ENCODE results near the gene GNL1.
"Not testable (repeated sequence)": the region's sequence is repeated elsewhere in the genome, so short reads cannot be mapped to it uniquely, and the experiment has no call there.

GNL1 gene

DNA sequence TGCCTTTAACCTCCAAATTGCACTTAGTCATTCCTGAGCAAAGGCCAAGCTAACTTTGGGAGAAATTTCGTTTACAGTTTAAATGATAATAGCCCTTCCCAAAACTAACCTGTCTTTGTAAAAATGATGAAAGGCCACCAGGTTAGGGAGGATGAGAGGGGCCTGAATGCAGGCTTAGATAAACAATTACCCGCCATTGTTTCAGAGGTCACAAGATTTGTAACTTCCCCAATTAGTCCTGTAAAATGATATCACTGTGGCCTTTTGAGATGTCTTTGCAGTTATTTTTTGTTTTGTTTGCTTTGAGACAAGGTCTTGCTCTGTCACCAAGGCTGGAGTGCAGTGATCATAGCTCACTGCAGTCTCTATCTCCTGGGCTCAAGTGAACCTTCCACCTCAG lies 26.3 kb downstream of the GNL1 start:
- DNase-seq (ENCODE audit: low spot score): no peak

DNA sequence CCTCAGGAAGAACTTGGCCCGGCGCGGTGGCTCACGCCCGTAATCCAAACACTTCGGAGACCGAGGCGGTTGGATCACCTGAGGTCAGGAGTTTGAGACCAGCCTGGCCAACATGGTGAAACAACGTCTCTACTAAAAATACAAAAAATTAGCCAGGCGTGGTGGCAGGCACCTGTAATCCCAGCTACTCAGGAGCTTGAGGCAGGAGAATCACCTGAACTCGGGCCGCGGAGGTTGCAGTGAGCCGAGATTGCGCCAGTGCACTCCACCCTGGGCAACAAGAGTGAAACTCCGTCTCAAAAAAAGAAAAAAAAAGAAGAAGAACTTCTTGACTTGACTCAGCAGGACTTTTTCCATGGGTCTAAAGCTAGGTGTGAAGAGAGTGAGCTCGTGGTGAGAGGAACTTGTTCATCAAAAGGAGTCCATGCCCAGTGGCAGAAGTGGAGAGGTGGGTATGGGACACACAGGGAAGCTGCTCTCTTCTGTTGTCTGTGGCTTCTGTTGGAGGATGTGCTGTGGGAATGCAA lies 26.9 kb downstream of the GNL1 start:
- not testable (repeated sequence) for DNase-seq (ENCODE audit: low spot score)

DNA sequence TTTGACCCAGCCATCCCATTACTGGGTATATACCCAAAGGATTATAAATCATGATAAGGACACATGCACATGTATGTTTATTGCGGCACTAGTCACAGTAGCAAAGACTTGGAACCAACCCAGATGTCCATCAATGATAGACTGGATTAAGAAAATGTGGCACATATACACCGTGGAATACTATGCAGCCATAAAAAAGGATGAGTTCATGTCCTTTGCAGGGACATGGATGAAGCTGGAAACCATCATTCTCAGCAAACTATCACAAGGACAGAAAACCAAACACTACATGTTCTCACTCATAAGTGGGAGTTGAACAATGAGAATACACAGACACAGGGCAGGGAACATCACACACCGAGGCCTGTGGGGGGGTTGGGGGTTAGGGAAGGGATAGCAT lies 29.8 kb downstream of the GNL1 start:
- DNase-seq (ENCODE audit: low spot score): not testable (repeated sequence)

DNA sequence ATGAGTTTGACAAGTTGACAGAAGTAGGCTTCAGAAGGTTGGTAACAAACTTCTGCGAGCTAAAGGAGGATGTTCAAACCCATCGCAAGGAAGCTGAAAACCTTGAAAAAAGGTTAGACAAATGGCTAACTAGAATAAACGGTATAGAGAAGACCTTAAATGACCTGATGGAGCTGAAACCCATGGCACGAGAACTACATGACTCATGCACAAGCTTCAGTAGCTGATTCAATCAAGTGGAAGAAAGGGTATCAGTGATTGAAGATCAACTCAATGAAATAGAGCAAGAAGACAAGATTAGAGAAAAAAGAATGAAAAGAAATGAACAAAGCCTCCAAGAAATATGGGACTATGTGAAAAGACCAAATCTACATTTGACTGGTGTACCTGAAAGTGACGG lies 34.3 kb downstream of the GNL1 start:
- not testable (repeated sequence) for DNase-seq (ENCODE audit: low spot score)

DNA sequence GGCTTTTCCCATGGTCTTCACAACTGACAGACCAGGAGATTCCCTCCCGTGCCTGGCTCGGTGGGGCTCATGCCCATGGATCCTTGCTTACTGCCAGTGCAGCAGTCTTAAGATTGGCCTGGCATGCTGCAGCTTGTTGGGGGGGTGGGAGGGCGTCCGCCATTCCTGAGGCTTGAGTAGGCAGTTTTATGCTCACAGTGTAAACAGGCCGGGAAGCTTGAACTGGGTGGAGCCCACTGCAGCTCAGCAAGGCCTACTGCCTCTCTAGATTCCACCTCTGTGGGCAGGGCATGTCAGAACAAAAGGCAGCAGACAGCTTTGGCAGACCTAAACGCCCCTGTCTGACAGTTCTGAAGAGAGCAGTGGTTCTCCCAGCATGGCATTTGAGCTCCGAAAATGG lies 35.2 kb downstream of the GNL1 start:
- DNase-seq (ENCODE audit: low spot score): not testable (repeated sequence)

DNA sequence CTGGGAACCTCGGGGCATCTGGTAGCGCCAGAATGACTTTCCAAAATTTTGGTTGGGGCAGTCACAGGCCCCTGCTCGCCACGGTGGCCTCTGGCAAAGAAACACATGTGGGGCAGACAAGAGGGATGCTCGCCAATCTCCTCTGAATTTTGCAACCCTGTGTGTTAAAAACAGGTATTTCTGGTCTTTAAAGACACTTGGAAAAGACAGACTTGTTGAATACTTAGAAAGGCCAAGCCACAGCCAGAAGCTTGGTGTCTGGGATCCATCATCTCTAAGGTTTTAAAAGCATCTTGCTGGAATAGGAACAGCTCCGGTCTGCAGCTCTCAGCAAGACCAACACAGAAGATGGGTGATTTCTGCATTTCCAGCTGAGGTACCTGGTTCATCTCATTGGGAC lies 35.8 kb downstream of the GNL1 start:
- DNase-seq (ENCODE audit: low spot score): no peak

DNA sequence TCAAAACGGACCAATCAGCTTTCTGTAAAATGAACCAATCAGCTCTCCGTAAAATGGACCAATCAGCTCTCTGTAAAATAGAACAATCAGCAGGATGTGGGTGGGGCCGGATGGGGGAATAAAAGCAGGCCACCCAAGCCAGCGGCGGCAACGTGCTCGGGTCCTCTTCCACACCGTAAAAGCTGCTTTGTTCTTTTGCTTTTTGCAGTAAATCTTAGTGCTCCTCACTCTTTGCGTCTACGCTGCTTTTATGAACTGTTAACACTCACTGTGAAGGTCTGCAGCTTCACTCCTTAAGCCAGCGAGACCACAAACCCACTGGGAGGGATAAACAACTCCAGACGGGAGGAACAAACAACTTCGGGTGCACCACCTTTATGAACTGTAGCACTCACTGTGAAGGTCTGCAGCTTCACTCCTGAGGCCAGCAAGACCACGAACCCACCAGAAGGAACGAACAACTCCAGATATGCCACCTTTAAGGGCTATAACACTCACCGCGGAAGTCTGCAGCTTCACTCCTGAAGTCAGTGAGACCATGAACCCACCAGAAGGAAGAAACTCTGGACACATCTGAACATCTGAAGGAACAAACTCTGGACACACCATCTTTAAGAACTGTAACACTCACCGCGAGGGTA lies 37.7 kb downstream of the GNL1 start:
- DNase-seq (ENCODE audit: low spot score): not testable (repeated sequence)

DNA sequence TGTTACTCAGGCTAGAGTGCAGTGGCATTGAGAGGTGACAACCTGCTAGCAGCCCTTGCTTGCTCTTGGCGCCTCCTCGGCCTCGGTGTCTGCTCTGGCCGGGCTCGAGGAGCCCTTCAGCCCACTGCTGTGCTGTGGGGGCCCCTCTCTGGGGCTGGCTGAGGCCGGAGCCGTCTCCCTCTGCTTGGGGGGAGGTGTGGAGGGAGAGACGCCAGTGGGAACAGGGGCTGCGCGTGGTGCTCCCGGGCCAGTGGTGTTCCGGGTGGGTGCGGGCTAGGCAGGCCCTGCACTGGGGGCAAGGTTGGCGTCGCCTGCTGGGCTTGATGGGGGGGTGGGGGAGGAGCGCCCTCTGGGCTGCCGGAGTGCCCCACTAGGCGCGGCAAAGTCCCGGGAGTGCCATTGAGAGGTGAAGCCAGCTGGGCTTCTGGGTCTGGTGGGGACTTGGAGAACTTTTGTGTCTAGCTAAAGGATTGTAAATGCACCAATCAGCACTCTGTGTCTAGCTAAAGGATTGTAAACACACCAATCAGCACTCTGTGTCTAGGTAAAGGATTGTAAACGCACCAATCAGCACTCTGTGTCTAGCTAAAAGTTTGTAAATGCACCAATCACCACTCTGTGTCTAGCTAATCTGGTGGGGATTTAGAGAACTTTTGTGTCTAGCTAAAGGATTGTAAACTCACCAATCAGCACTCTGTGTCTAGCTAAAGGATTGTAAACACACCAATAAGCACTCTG lies 38.4 kb downstream of the GNL1 start:
- not testable (repeated sequence) for DNase-seq (ENCODE audit: low spot score)

DNA sequence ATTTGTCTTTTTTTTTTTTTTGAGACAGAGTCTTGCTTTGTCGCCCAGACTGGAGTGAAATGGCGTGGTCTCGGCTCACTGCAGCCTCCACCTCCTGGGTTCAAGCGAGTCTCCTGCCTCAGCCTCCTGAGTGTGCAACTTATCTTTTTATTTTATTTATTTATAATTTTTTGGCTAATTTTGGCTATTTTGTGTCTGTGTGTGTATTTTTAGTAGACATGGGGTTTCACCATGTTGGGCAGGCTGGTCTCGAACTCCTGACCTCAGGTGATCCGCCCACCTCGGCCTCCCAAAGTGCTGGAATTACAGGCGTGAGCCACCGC lies 39.6 kb downstream of the GNL1 start:
- not testable (repeated sequence) for DNase-seq (ENCODE audit: low spot score)

DNA sequence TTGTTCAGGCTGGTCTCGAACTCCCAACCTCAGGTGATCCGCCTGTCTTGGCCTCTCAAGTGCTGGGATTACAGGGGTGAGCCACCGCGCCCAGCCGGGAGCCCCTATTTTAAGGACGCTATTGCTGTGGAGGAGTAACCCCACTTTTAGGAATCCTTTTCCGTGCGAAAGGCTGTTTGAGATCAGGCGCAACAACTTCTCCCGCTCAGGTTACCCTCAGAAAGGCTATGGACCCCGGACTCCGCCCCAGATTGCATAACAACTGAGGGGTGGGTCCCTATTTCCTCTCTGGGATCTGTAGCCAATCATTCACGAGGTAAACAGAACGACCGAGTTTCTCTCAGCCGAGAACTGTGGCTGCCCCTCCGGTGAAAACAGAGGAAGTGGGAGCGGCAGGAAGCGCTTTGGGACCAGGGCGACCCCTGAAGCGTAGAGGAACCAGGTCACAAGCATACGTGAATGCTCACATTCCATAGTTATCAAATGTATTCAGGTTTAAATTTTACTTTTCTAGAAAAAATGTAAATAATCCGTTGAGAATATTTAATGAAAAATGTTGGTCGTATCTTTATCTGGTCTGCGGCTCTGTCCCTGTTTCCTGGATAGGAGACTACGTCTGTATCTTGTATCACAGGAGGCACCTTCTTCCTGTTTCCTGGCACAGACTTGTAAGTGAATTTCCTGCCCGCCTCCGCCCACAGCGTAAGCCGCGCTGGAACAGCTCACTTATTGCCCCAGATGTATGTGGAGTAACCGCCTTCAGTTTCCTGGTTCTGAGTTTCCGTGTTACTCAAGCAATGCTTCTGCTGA lies 40.1 kb downstream of the GNL1 start:
- peak; percentile 82 for DNase-seq (ENCODE audit: low spot score)

DNA sequence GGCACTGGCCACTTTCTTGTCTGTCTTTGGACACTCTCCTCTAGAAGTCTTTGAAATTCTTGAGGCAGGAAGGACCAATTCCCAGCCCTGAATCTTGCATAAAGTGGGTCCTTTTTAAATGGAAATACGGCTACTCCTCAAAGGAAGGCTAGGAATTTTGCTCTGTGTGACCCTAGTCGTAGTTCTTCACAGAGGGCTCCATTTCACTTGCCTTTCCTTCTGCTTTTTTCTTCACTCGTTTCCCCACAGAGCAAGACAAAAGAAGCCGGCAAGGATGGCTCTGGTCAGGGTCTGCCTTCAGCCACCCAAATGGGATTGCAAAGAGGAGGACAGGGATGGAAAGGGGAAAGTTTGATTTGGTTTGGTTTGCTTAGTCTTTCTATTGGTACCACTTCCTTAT lies 41.2 kb downstream of the GNL1 start:
- DNase-seq (ENCODE audit: low spot score): no peak

DNA sequence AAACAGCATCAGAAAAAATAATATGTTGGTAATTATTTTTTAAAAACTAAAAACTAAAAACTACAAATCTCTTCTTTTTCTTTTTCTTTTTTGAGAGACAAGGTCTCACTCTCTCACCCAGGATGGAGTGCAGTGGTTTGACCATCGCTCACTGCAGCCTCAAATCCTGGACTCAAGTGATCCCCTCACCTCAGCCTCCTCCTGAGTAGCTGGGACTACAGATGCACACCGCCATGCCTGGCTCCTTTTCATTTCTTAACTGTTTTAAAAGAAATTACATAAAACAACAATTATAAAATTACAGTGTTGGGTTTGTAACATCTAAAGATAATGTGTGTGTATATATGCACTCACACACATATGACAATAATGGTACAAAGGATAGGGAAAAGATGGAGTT lies 42.8 kb downstream of the GNL1 start:
- DNase-seq (ENCODE audit: low spot score): no peak

DNA sequence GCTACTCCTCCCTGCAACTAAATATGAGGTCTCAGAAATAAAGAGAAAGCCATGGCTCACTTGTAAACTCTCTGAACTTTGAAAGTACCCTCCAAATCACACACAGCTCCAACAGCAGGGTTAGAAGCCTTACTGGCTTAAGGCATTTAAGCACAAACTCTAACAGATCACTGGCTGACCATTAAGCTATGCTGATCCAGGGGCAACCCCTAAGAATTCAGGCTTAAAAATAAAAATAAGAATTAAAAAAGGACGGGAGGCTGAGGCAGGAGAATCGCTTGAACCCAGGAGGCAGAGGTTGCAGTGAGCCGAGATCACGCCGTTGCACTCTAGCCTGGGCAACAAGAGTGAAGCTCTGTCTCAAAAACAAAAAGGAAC lies 45.1 kb downstream of the GNL1 start:
- no peak for DNase-seq (ENCODE audit: low spot score)

DNA sequence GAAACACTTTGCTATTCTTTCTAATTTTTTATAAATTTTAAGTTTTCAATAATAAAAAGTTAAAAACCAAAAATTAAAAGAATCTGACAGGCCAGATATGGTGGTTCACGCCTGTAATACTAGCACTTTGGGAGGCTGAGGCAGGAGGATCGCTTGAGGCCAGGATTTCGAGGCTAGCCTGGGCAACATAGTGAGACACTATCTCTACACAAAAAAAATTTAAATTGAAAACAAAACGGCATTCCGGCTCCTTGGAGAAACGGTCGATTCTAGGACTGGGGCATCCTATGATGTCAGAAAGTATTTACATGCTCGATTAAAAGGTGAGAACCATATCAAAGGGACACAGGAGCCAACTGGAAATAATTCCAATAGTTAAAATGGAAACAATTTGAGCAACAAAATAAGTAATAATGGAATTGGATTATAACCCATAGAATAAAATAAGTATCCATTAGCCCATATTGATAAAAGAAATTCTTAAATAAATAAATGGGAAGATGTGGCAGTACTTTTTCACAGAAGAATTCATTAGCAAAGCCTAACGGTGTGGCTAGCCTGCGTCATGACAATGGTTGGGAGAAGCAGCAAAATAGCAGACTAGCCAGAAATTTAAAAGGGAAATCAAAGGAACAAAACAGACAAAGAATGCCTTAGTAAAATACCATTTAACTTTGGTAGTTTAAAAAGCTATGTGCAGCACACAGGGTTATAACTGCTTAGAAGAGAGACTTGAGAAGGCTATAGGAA lies 45.7 kb downstream of the GNL1 start:
- DNase-seq (ENCODE audit: low spot score): no peak

DNA sequence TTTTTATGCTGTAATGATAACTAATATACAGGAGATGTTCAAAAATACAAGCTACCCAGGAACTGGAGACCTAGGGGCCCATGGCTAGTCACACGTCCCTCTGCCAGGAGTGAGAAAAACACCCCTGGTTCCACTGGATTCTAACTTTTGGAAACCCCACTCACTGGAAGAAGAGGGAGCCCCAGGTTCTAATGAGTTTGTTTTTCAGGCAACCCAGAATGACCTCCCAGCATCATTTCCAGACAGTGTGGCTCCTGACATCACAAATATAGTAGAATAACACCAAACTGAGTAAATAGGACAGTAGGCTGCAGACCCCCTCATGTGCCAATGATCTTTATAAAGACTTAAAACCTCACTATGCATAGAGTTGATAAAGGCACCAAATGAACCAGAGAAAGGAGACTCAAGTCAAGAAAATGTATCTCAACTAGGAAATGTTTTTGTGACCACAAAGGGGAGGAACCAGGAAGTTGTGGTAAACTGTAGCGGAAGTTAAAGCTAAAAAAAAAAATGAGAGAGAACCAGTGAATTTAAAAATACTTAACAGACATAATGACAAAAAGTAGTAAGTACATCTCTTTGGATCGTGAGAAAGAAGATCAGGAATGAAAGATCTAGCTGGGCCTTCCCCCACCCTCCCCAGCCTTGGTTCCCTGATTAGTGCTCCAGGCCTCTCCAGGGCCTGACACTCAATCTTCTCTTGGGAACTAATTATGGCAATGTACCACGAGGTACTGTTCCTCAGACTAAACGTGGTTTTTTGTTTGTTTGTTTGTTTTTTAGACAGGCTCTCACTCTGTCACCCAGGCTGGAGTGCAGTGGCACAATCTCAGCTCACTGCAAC lies 47.2 kb downstream of the GNL1 start:
- no peak for DNase-seq (ENCODE audit: low spot score)

DNA sequence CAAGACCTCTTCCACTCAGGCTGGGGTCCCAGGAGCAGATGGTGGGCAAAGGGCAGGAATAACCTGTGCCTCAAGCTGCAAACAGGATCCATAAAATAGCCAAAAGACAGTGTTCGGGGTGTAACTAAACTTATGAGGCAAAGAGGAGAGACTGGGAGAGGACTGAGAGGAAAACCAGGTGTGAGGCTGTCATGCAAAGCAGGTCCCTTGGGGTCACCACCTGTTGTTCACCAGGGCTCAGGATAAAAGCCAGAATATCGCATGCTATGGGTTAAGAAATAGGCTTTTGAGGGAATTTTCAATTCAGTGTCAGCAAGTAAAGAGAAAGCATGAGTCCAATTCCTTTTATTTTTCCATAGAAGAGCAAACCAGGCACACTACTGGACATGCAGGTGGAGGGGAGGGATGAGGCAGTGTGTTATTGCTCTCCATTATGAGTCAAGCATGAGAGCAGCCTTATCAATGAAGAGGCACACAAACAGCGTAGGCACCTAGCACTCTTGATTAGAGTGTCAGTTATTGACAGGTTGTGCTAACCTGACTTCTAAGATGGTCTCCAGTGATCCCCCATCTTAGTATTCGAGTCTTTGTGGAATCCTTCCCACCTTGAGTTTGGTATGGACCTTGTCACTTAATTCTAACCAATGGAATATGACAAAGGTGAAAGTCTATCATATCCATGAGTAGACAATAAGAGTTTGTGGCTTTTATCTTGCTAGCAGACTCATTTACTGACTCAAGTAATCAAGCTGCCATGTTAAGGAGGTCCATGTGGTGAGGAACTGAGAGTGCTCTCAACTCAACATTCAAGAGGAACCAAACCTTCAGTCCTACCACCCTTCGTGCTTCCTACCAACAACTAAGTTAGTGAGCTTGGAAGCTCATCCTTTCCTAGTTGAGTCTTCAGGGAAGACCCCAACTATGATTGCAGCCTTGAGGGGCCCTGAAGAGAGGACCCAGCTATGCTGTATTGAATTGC lies 48.2 kb downstream of the GNL1 start:
- DNase-seq (ENCODE audit: low spot score): no peak

DNA sequence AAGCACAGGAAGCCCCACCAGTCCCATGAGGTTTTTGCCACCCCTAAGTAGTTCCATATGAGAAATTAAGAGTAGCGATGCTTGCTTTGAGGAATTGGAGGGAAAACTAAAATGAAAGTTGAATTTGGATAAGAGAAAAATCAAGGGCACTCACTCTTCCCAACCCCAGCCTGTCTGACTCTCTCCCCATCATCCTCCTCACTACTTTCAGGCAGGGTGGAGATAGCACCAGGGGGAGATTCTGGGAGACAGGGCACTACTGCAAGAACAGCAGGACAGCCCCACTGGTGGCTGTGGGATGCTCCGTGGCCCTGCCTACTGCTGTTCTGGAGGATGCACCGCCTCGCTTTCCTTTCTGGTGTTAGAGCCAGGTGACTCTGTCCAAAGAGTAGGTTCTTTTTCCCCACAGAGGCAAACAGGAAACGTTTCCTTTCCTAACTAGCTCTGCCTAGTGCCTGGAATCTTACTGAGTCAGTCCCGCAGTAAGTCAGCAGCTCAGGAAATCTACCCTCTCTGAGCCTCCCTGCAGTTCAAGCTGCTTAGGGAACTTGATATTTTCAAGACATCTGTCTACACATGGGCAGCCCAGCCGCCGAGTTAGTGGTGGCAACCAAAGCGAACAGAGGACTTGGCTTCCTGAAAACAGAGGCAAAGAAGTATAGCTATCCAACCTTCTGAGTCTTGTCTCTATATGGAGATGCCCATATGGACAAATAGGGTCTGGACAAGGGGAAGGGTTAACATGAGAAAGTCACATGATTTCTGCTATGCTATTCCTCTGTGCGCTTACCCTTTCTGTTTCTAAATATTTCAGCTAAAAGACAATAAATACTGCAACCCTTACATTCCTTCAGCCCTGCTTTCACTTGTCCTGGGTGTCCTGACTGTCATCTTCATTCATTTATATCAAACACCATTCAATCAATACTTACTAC lies 55.6 kb downstream of the GNL1 start:
- DNase-seq (ENCODE audit: low spot score): no peak

DNA sequence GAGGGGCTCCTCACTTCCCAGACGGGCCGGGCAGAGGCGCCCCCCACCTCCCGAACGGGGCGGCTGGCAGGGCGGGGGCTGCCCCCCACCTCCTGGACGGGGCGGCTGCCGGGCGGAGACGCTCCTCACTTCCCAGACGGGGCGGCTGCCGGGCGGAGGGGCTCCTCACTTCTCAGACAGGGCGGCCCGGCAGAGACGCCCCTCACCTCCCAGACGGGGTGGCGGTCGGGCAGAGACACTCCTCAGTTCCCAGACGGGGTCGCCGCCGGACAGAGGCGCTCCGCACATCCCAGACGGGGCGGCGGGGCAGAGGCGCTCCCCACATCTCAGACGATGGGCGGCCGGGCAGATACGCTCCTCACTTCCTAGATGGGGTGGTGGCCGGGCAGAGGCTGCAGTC lies 57.6 kb downstream of the GNL1 start:
- DNase-seq (ENCODE audit: low spot score): not testable (repeated sequence)

DNA sequence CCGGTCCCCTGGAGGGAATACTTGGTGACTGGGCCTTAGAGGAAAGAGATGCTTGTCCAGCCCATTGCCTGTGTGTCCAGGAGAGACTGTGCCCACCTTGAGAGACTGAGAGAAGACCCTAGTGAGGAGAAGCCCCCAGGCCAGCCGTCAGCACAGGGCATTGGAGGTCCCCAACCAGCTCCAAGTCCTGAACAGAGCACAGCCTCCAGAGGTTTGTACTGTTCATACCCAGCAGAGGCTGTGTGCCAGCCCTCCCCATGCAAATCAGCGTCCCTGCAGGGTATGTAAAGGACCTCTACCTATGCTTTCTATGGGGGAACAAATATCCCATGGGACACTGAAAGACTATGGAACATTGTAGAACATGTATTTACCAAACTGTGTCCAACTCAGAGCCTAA lies 58.6 kb downstream of the GNL1 start:
- DNase-seq (ENCODE audit: low spot score): no peak

Data from ecto neural progenitor cell (in vitro differentiated cells).